Activated T-cell treated with anti-CD3 and anti-CD28 coated beads, Interleukin-2, amount 50 U/mL, for 48 hours (primary cell): Measurements from ENCODE around the gene ADAMTS17.

Source experiments
- DNase-seq, 2 experiments: peaks; one replicate each; pipeline ENCODE4 v3.0.0-alpha.2; 2020

Gene ADAMTS17

GRCh38 chr15:99963096-99963825, 378.5 kb downstream of the ADAMTS17 start:
- DNase-seq = no peak

- peak in 1 of 2 experiments; percentile 10 for DNase-seq
These were observed 379.7 kb downstream of the ADAMTS17 start for GRCh38 chr15:99962006-99962561.

GRCh38 chr15:99961011-99961441, 380.7 kb downstream of the ADAMTS17 start:
- peak; percentile 47 to 48 for DNase-seq

- no peak for DNase-seq
These were observed 382.4 kb downstream of the ADAMTS17 start for GRCh38 chr15:99959326-99959725.

GRCh38 chr15:99958426-99959097, 383.2 kb downstream of the ADAMTS17 start:
- no peak for DNase-seq

- DNase-seq = no peak
These were observed 384.1 kb downstream of the ADAMTS17 start for GRCh38 chr15:99957642-99958013.

- DNase-seq = no peak
These were observed 384.7 kb downstream of the ADAMTS17 start for GRCh38 chr15:99956820-99957641.

GRCh38 chr15:99956022-99956775, 385.6 kb downstream of the ADAMTS17 start:
- DNase-seq = no peak

GRCh38 chr15:99955532-99955931, 386.2 kb downstream of the ADAMTS17 start:
- DNase-seq = no peak

- DNase-seq = no peak
These were observed 386.6 kb downstream of the ADAMTS17 start for GRCh38 chr15:99955181-99955525.

- no peak for DNase-seq
These were observed 387.2 kb downstream of the ADAMTS17 start for GRCh38 chr15:99954361-99955180.

- DNase-seq = no peak
These were observed 387.9 kb downstream of the ADAMTS17 start for GRCh38 chr15:99953886-99954285.

- DNase-seq = no peak
These were observed 390.3 kb downstream of the ADAMTS17 start for GRCh38 chr15:99951511-99951910.

GRCh38 chr15:99944131-99944530, 397.6 kb downstream of the ADAMTS17 start:
- no peak for DNase-seq

GRCh38 chr15:99943466-99943865, 398.3 kb downstream of the ADAMTS17 start:
- DNase-seq = no peak

GRCh38 chr15:99932676-99933402, 408.9 kb downstream of the ADAMTS17 start:
- no peak for DNase-seq

GRCh38 chr15:99931703-99932603, 409.8 kb downstream of the ADAMTS17 start:
- no peak for DNase-seq

- DNase-seq = no peak
These were observed 411.1 kb downstream of the ADAMTS17 start for GRCh38 chr15:99930696-99931095.

GRCh38 chr15:99929266-99929665, 412.5 kb downstream of the ADAMTS17 start:
- no peak for DNase-seq
